ENCODE data around the gene HOXD9.

The HOXD9 gene

DNA sequence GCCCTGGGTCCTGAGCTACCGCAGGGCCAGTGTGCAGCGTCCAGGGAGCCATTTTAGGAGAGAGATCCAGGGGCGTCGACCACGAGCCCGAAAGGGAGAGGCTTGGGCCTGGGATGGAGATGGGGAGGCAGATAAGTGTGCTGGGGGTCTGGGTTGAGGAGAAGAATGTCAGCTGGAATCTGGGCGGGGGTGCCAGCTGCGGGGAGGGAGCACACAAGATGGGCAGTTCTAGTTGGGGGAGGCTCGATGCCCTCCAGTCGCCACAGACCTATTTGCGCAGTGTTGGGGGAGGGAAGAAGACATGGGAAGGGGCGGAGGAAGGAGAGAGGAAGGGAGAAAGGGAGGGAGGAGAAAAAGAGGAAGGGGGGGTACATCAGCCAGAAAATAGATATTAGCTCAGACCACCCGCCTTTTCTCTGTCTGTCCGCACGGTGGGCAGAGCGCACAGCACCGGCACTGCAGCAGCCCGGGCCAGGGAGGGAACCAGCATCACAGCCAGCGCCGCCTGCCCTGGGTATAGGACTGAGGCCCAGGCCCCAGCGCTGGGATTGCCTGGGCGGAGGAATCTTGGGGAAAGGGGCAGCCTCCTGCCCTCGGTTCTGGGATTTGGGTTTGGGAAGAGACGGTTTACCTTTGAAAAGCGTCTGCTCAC is 17.3 kb upstream of the HOXD9 start:
- peaks cover 100% of the 10 kb centered on the region for H3K27me3 ChIP-seq
- TF ChIP-seq, protein P1, sequence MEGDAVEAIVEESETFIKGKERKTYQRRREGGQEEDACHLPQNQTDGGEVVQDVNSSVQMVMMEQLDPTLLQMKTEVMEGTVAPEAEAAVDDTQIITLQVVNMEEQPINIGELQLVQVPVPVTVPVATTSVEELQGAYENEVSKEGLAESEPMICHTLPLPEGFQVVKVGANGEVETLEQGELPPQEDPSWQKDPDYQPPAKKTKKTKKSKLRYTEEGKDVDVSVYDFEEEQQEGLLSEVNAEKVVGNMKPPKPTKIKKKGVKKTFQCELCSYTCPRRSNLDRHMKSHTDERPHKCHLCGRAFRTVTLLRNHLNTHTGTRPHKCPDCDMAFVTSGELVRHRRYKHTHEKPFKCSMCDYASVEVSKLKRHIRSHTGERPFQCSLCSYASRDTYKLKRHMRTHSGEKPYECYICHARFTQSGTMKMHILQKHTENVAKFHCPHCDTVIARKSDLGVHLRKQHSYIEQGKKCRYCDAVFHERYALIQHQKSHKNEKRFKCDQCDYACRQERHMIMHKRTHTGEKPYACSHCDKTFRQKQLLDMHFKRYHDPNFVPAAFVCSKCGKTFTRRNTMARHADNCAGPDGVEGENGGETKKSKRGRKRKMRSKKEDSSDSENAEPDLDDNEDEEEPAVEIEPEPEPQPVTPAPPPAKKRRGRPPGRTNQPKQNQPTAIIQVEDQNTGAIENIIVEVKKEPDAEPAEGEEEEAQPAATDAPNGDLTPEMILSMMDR (IDR thresholded peaks at IDR 0.05) = no peak
- no peak overlapping the region for H3K27ac ChIP-seq
- no peak overlapping the region for H3K4me3 ChIP-seq (ENCODE audit: low read depth in 1 of 2, low read length in 1 of 2)
- H3K36me3 ChIP-seq = no peaks in the 10 kb centered on the region
- H3K4me1 ChIP-seq (ENCODE audit: control insufficient read depth in 1 of 2, insufficient read depth in 1 of 2, low read depth in 1 of 2, low read length in 1 of 2) = peaks cover 9 to 19% of the 10 kb centered on the region in 2 experiments
- H3K9me3 ChIP-seq = no peaks in the 10 kb centered on the region

DNA sequence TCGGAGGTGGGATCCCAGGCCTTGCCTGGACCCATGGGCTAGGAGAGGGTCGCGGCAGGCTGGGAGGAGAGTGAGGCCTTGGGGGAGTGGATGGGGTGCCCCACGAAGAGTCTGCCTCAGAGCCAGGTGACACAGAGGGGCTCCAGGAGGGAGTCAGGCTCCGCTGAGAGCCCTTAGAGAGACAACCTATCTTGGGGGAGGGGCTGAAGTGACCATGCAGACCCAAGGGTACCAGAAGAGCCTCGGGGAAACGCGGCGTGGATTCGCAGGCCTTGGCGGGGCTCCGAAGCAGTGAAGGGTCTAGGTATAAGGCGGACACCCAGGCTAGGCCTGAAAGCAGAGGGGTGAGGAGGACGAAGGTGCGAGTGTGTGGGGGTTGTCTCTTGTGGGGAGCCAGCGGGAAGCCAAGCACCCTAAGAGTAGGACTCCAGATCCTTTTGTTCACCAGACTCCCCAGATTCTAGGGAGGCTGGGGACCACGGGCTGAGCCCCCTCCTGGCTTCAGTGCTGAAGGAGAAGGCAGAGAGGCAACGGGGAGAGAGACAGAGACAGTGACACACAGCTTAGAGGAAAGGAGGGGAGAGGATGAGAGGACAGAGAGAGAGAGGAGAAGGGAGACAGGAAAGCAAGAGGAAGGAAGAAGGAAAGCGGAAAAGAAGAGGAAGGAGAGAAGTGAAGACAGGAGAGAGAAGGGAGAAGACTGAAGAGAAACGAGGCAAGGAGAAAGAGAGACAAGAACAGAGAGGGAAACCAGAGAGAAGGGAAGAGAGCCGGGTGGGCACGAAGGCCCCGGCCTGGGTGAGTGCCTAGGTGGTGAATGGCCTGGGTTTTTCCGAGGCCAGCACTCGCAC is 16.6 kb upstream of the HOXD9 start:
- H3K4me3 ChIP-seq (ENCODE audit: low read depth in 1 of 2, low read length in 1 of 2) = peak overlapping the region in 1 of 2 experiments; percentile 36
- H3K27ac ChIP-seq = no peak overlapping the region
- no peaks in the 10 kb centered on the region for H3K9me3 ChIP-seq
- H3K36me3 ChIP-seq = no peaks in the 10 kb centered on the region
- TF ChIP-seq, protein P1 (IDR thresholded peaks at IDR 0.05) = no peak
- peaks cover 100% of the 10 kb centered on the region for H3K27me3 ChIP-seq
- H3K4me1 ChIP-seq (ENCODE audit: control insufficient read depth in 1 of 2, insufficient read depth in 1 of 2, low read depth in 1 of 2, low read length in 1 of 2) = peaks cover 9 to 19% of the 10 kb centered on the region in 2 experiments

DNA sequence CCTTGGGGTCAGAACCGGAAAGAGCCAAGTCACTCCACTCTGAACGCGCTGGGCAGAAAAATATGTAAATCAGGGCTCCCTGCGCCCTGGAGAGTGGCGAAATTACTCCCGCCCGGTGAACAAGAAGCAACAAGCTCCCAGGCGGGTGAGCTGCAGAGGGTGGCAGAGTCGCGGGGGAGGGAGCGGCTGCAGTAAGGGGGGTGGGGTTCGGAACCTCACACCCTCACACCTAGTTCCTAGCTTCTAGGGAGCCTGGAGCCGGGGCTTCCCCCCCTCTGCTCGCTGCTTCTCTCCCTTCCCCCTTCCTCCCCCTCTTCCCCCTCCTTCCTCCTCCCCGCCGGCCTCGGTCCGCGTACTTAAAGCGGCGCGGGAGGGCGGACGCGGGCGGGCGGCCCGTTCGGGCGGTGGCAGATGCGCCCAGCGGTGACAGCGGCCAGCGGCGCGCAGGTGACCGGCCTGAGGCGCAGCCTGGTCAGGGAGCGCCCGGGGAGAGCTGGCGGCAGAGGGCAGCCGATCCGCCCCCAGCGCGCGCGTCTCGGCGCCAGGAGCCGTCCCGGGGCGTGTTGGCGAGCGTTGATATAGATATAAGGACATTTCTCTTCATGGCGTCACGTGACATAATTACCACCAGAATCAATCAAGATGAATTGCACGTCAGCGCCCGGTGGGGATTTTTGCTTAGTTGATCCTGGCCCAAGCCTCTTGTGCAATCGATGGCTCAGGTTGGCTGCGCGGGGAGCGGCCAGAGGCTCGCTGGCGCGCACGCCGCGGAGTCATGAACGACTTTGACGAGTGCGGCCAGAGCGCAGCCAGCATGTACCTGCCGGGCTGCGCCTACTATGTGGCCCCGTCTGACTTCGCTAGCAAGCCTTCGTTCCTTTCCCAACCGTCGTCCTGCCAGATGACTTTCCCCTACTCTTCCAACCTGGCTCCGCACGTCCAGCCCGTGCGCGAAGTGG is 15.7 kb upstream of the HOXD9 start, which contains the start of gene HOXD11:
Gene HOXD11, plus strand, starts transcription at position 700 of the 959 bp plus-strand sequence. Its CDS starts 76 bp downstream, at position 776.
- Histone ChIP-seq H3K9me3 (no peaks in the 10 kb centered on the region), H3K4me1 (ENCODE audit: control insufficient read depth in 1 of 2, insufficient read depth in 1 of 2, low read depth in 1 of 2, low read length in 1 of 2) (peaks cover 9 to 22% of the 10 kb centered on the region in 2 experiments), H3K27me3 (peaks cover 100% of the 10 kb centered on the region), H3K36me3 (no peaks in the 10 kb centered on the region), H3K4me3 (ENCODE audit: low read depth in 1 of 2, low read length in 1 of 2) (peak within 1 kb of the TSS; percentile 36 to 44), H3K27ac (no peak within 1 kb of the TSS)
- TF ChIP-seq, protein P1 (IDR thresholded peaks at IDR 0.05) = no peak

DNA sequence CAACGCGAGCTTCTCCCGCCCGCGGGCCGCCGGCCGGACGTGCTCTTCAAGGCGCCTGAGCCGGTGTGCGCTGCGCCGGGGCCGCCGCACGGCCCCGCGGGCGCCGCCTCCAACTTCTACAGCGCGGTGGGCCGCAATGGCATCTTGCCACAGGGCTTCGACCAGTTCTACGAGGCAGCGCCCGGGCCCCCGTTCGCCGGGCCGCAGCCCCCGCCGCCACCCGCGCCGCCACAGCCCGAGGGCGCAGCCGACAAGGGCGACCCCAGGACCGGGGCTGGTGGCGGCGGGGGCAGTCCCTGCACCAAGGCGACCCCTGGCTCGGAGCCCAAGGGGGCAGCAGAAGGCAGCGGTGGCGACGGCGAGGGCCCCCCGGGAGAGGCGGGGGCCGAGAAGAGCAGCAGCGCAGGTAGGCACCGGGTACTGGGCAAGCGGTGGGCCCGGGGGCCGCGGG is 14.8 kb upstream of the HOXD9 start:
- Histone ChIP-seq H3K36me3 (no peaks in the 10 kb centered on the region), H3K4me1 (ENCODE audit: control insufficient read depth in 1 of 2, insufficient read depth in 1 of 2, low read depth in 1 of 2, low read length in 1 of 2) (peaks cover 9 to 22% of the 10 kb centered on the region in 2 experiments), H3K27me3 (peaks cover 100% of the 10 kb centered on the region), H3K4me3 (ENCODE audit: low read depth in 1 of 2, low read length in 1 of 2) (no peak overlapping the region), H3K27ac (no peak overlapping the region), H3K9me3 (no peaks in the 10 kb centered on the region)
- TF ChIP-seq, protein P1 (IDR thresholded peaks at IDR 0.05) = no peak

All from neutrophil (primary cell).